Psoas muscle (tissue), 8 donors: Measurements from ENCODE around the gene CDH6. TPM values are rescaled to one million over a fixed set of nuclear protein-coding genes. Genes with fewer than 3 reads are reported as not detected.

Experiments
- ATAC-seq, 4 donors: fragments of 200-7000 bp; cut with Tn5 transposase; one replicate each; pipeline ENCODE4 v1.9.1; 2020; ENCODE audit warnings: moderate library complexity in 3 of 4, mild to moderate bottlenecking in 2 of 4
- DNase-seq, 2 donors: peaks; one replicate each; pipeline ENCODE4 v3.0.0-alpha.2; 2020
- H3K27ac ChIP-seq: fragments of 200-600 bp; one replicate; pipeline ENCODE4 v1.8.0; 2022
- H3K27me3 ChIP-seq, 3 donors: fragments of 200-600 bp in 1 of 3; one replicate each; pipeline versions ENCODE4 v1.6.1 to v1.8.0; 2013 to 2022; ENCODE audit warnings: low read length in 2 of 3, mild to moderate bottlenecking in 2 of 3, moderate library complexity in 1 of 3; ENCODE audit not compliant: insufficient read depth in 3 of 3
- H3K36me3 ChIP-seq, 2 donors: fragments of 200-600 bp in 1 of 2; one replicate each; pipeline versions ENCODE4 v1.6.1 to v1.8.0; 2013 to 2022; ENCODE audit warnings: low read depth in 1 of 2, mild to moderate bottlenecking in 1 of 2, moderate library complexity in 1 of 2; ENCODE audit not compliant: insufficient read depth in 1 of 2
- H3K4me1 ChIP-seq: fragments of 200-600 bp; one replicate; pipeline ENCODE4 v1.8.0; 2022
- H3K4me3 ChIP-seq: fragments of 200-600 bp; one replicate; pipeline ENCODE4 v1.8.0; 2022; ENCODE audit warnings: mild to moderate bottlenecking
- H3K9me3 ChIP-seq: fragments of 200-600 bp; one replicate; pipeline ENCODE4 v1.8.0; 2022
- CTCF ChIP-seq: fragments of 200-600 bp; IDR thresholded peaks from one replicate; pipeline ENCODE4 v1.8.0; 2022; ENCODE audit warnings: antibody characterized with exemption
- WGBS, 3 donors: extraction: QIAGEN DNeasy Blood & Tissue Kit; methylation state at CpG; one replicate each; pipeline versions ENCODE4 v1.1.6 to v1.1.7; 2013; 5-methylcytosine and 5-hydroxymethylcytosine counted together
- intact Hi-C, 2 donors: fragments of 100-400 bp; cut with DNase I; formaldehyde crosslinking; loops; one replicate each; pipeline versions ENCODE4 v1.11.0 to v1.14.2; 2022
- polyA plus RNA-seq, 3 donors: library from polyadenylated mRNA; stranded (reverse); fragments of 200-250 nt; gene quantifications; one replicate each; pipeline ENCODE4 v1.2.3, GENCODE V29; 2013
- total RNA-seq, 4 donors: library from RNA; stranded (reverse); fragmentation: NEBNext Ultra II Directional in 2 of 4; extraction: Animal tissue kit (Norgen Biotek cat#: 25700) in 2 of 4; gene quantifications; one replicate each; pipeline versions ENCODE4 v1.2.1 to v1.2.4, GENCODE V29; 2021 to 2023
- donor health status: healthy with polysubstance abuse.
- donor health status: DM: no; HTN: no; CAD: no; lungs with moderate emphysema.
- donor health status: Bipolar disorder and iron deficiency.
- donor health status: healthy.
- donor health status: DM: yes; HTN: yes; CAD: no.
- donor health status: DM: no; HTN: no; CAD: no.
- donor health status: DM: no; HTN: no; CAD: no.
- donor health status: DM: yes; HTN: yes; CAD: no.

Gene CDH6
- total and polyA plus RNA-seq, 7 donors: 0.30 to 3.4 (median 0.77) TPM

GRCh38 chr5:31365776-31366175, 172.3 kb downstream of the CDH6 start:
- Histone ChIP-seq H3K9me3 (no peaks in the 10 kb centered on the region), H3K27ac (no peak overlapping the region), H3K4me3 (no peak overlapping the region), H3K36me3 (no peaks in the 10 kb centered on the region), H3K27me3 (peaks cover 0 to 4% (median 0%) of the 10 kb centered on the region in 3 donors), H3K4me1 (no peaks in the 10 kb centered on the region)
- 85 to 87% (median 85%) methylated on average over 3 of the region's 3 CpGs for WGBS, 3 donors
- ATAC-seq (no peak), DNase-seq (no peak)
- TF ChIP-seq CTCF: no peak
- intact Hi-C loops: no loop called here

DNA sequence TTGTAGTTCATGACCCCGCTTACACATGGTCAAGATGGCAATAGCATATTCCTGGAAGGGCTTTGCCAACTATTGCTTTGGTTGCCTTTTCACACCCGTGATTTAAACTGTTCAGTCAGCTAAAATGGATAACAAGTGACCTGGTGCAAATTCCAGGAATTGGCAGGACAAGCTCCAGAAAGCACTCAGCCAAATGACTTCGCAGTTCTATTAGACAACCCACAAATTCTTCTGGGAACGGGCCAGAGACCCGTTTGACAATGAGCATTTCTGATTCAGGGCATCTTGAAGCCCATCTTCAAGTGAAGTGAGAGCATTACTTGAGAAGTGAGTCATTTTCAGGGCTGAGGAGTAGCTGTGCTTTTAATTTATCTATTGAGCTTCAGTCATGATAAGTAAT, 173.5 kb downstream of the CDH6 start:
- Histone ChIP-seq H3K27me3 (peaks cover 0 to 4% (median 0%) of the 10 kb centered on the region in 3 donors), H3K4me3 (no peak overlapping the region), H3K4me1 (no peaks in the 10 kb centered on the region), H3K9me3 (no peaks in the 10 kb centered on the region), H3K36me3 (no peaks in the 10 kb centered on the region), H3K27ac (no peak overlapping the region)
- WGBS, 3 donors: 38 to 49% (median 39%) methylated on average over 5 of the region's 5 CpGs
- intact Hi-C loops: no loop called here
- ATAC-seq: no peak
- TF ChIP-seq CTCF: no peak
- no peak for DNase-seq

- 16 to 24% (median 16%) methylated on average over 1 of the region's 1 CpG for WGBS, 3 donors
- Histone ChIP-seq H3K27ac (no peak overlapping the region), H3K36me3 (no peaks in the 10 kb centered on the region), H3K4me1 (no peaks in the 10 kb centered on the region), H3K4me3 (no peak overlapping the region), H3K27me3 (no peaks in the 10 kb centered on the region), H3K9me3 (no peaks in the 10 kb centered on the region)
- no peak for TF ChIP-seq CTCF
- no peak for ATAC-seq
- intact Hi-C loops: no loop called here
- no peak for DNase-seq
These were observed 178.6 kb downstream of the CDH6 start for GRCh38 chr5:31372124-31372523.

DNA sequence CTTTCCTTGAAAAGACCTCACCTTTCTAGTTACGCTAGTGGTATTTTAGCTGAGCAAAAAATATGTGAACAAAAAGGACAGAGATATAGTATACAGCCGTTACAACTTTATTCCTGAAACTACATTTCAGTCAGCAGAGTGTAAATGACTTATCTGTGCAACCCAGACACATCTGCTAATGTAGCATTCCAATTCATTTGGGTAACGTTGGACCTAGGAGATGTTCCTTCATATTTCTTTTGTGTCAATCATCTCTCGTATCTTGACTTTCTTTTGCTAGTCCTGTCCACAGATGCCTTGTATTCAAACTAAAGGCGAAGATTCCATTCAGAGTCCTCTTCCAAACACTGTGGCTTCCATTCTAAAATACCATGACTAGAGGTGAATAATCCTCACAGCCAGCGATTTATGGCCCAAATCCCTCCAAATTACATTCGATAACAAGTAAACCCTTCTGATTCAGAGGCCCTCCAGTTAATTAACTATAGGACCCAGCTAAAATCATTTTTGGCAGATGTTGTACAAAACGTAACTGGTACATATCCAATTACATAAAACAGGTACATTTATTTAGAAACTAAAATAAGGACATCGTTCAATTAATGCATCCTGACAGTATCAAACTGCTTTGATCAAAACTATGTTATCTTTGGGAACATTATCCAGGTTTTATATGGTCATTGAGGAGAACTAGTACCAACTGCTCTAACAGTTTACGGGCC, 182.7 kb downstream of the CDH6 start:
- WGBS, 3 donors: 84 to 86% (median 85%) methylated on average over 10 of the region's 10 CpGs
- Histone ChIP-seq H3K36me3 (no peaks in the 10 kb centered on the region), H3K4me3 (no peak overlapping the region), H3K4me1 (no peaks in the 10 kb centered on the region), H3K9me3 (no peaks in the 10 kb centered on the region), H3K27ac (no peak overlapping the region), H3K27me3 (no peaks in the 10 kb centered on the region)
- ATAC-seq (no peak), DNase-seq (no peak)
- no peak for TF ChIP-seq CTCF
- intact Hi-C loops: no loop called here
